Pancreas (tissue), 10 donors: ENCODE results near the gene UNC5B. TPM values are rescaled to one million over a fixed set of nuclear protein-coding genes. Genes with fewer than 3 reads are reported as not detected.

Source experiments
- ATAC-seq, 4 donors: fragments of 200-7000 bp; cut with Tn5 transposase; one replicate each; pipeline versions ENCODE4 v1.8.0 to v1.9.1; 2020; ENCODE audit warnings: mild to moderate bottlenecking in 4 of 4, moderate library complexity in 4 of 4
- DNase-seq, 6 donors: peaks; one replicate each; pipeline ENCODE4 v3.0.0-alpha.2; 2020
- FAIRE-seq: peaks from 2 replicates; lab custom pipeline; 2012; peaks lifted over from hg19 to GRCh38; lab: Jason Lieb, UNC
- H3K27ac ChIP-seq, 4 donors: fragments of 200-600 bp; sonication (generic); 1 replicate in 3 of 4; 2 replicates in 1 of 4; pipeline versions ENCODE4 v1.5.0 to v1.8.0; 2020
- H3K27me3 ChIP-seq, 4 donors: fragments of 200-600 bp; one replicate each; pipeline ENCODE4 v1.8.0; 2021
- H3K36me3 ChIP-seq, 3 donors: fragments of 200-600 bp; sonication (generic) in 1 of 3; one replicate each; pipeline versions ENCODE4 v1.5.0 to v1.8.0; 2020 to 2021
- H3K4me1 ChIP-seq, 3 donors: fragments of 200-600 bp; one replicate each; pipeline ENCODE4 v1.8.0; 2021
- H3K4me3 ChIP-seq, 4 donors: fragments of 200-600 bp; sonication (generic) in 2 of 4; one replicate each; pipeline versions ENCODE4 v1.5.0 to v1.8.0; 2020 to 2021
- H3K9me3 ChIP-seq, 4 donors: fragments of 200-600 bp; one replicate each; pipeline ENCODE4 v1.8.0; 2021
- CTCF ChIP-seq, 4 donors: fragments of 200-600 bp; sonication (generic) in 3 of 4; IDR thresholded peaks; one replicate each; pipeline versions ENCODE4 v1.5.0 to v1.8.0; 2021; ENCODE audit warnings: antibody characterized with exemption in 4 of 4
- WGBS, 2 donors: extraction: QIAGEN DNeasy Blood & Tissue Kit; methylation state at CpG; one replicate each; pipeline ENCODE4 v1.1.7; 2013; 5-methylcytosine and 5-hydroxymethylcytosine counted together
- intact Hi-C, 3 donors: fragments of 100-400 bp; cut with DNase I; formaldehyde crosslinking; loops; one replicate each; pipeline versions ENCODE4 v1.11.1 to v1.14.2; 2022
- polyA plus RNA-seq, 2 donors: library from polyadenylated mRNA; stranded (reverse); fragments of 200-250 nt; gene quantifications; one replicate each; pipeline ENCODE4 v1.2.3, GENCODE V29; 2013
- total RNA-seq, 6 donors: library from RNA; stranded (reverse); fragmentation: NEBNext Ultra II Directional in 4 of 6; extraction: Animal tissue kit (Norgen Biotek cat#: 25700) in 4 of 6; gene quantifications; one replicate each; pipeline versions ENCODE4 v1.2.1 to v1.2.4, GENCODE V29; 2021 to 2023
- donor health status: healthy with polysubstance abuse.
- donor health status: DM: no; HTN: no; CAD: no; lungs with moderate emphysema.
- donor health status: DM: no; HTN: no; CAD: no.
- donor health status: control.
- donor health status: control.
- donor health status: Bipolar disorder and iron deficiency.
- donor health status: DM: yes; HTN: yes; CAD: no.
- donor health status: DM: no; HTN: no; CAD: no.
- donor health status: DM: no; HTN: no; CAD: no.
- donor health status: DM: yes; HTN: yes; CAD: no.

UNC5B gene
- total and polyA plus RNA-seq, 8 donors: 2.4 to 7.7 (median 4.2) TPM

GRCh38 chr10:71223347-71224058, 11.1 kb downstream of the UNC5B start:
- no peak for TF ChIP-seq CTCF (IDR thresholded peaks at IDR 0.05)
- H3K27ac ChIP-seq: no peak overlapping the region
- intact Hi-C loops: no loop called here
- DNase-seq (peak in 2 of 6 donors; percentile 26 to 35), ATAC-seq (no peak), FAIRE-seq (no peak)
- no peaks in the 10 kb centered on the region for H3K4me1 ChIP-seq
- no peaks in the 10 kb centered on the region for H3K27me3 ChIP-seq
- 88 to 94% methylated on average over 4 of the region's 4 CpGs for WGBS, 2 donors
- H3K36me3 ChIP-seq: no peaks in the 10 kb centered on the region
- no peak overlapping the region for H3K4me3 ChIP-seq
- H3K9me3 ChIP-seq: no peaks in the 10 kb centered on the region

- H3K27ac ChIP-seq: no peak overlapping the region
- H3K4me1 ChIP-seq: no peaks in the 10 kb centered on the region
- no peaks in the 10 kb centered on the region for H3K9me3 ChIP-seq
- H3K27me3 ChIP-seq: no peaks in the 10 kb centered on the region
- no peak for TF ChIP-seq CTCF (IDR thresholded peaks at IDR 0.05)
- H3K36me3 ChIP-seq: no peaks in the 10 kb centered on the region
- DNase-seq (peak in 3 of 6 donors; percentile 48 to 59 (median 53)), ATAC-seq (peak in 2 of 4 donors; percentile 45), FAIRE-seq (no peak)
- 46 to 55% methylated on average over 12 of the region's 12 CpGs for WGBS, 2 donors
- intact Hi-C loops: no loop called here
- no peak overlapping the region for H3K4me3 ChIP-seq
These were observed 13.1 kb downstream of the UNC5B start for GRCh38 chr10:71225291-71226058.

GRCh38 chr10:71228875-71229675, 16.7 kb downstream of the UNC5B start:
- DNase-seq (peak in 1 of 6 donors; percentile 47), ATAC-seq (no peak), FAIRE-seq (no peak)
- intact Hi-C loops: no loop called here
- Histone ChIP-seq H3K4me1 (peaks cover 6 to 16% (median 11%) of the 10 kb centered on the region in 3 donors), H3K4me3 (no peak overlapping the region), H3K36me3 (no peaks in the 10 kb centered on the region), H3K9me3 (no peaks in the 10 kb centered on the region), H3K27ac (no peak overlapping the region), H3K27me3 (no peaks in the 10 kb centered on the region)
- TF ChIP-seq CTCF (IDR thresholded peaks at IDR 0.05): no peak
- WGBS, 2 donors: 86 to 89% methylated on average over 15 to 16 of the region's 16 CpGs

- H3K4me1 ChIP-seq: peaks cover 6 to 16% (median 11%) of the 10 kb centered on the region in 3 donors
- 83 to 85% methylated on average over 11 of the region's 11 CpGs for WGBS, 2 donors
- DNase-seq: peak in 1 of 6 donors; percentile 25
- intact Hi-C loops: no loop called here
- H3K9me3 ChIP-seq: no peaks in the 10 kb centered on the region
- no peak for TF ChIP-seq CTCF (IDR thresholded peaks at IDR 0.05)
- H3K27me3 ChIP-seq: no peaks in the 10 kb centered on the region
- ATAC-seq: no peak
- no peaks in the 10 kb centered on the region for H3K36me3 ChIP-seq
- no peak overlapping the region for H3K27ac ChIP-seq
- FAIRE-seq: no peak
- H3K4me3 ChIP-seq: no peak overlapping the region
These were observed 17.6 kb downstream of the UNC5B start for GRCh38 chr10:71229726-71230655.
